GM12872 (cell line): Measurements from ENCODE around the gene NBAS.

Experiments used
- TF ChIP-seq, protein P1 (sequence below): IDR thresholded peaks from 3 replicates; pipeline ENCODE4 v1.5.1; 2011; ENCODE audit warnings: low read depth, mild to moderate bottlenecking, low read length, moderate library complexity; ENCODE audit not compliant: insufficient read depth

Gene NBAS

DNA sequence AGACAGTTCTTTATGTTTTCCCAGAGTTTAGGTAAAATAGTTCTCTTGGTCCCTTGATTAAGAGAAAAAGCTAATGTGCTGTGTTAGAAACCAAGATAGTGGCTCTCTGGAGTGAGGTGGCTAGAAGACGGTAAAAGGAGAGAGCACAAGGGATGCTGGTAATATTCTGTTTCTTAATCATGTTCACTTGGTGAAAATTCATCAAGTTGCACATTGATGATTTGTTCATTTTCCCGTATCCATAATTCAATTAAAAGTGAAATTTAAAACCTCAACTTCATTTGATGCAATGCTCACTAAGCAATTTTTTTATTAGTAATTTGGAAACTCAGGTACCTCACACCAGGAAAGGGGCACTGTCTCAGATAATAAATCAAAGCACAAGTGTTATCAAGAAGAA is 113.8 kb downstream of the NBAS start:
- TF ChIP-seq, protein P1, sequence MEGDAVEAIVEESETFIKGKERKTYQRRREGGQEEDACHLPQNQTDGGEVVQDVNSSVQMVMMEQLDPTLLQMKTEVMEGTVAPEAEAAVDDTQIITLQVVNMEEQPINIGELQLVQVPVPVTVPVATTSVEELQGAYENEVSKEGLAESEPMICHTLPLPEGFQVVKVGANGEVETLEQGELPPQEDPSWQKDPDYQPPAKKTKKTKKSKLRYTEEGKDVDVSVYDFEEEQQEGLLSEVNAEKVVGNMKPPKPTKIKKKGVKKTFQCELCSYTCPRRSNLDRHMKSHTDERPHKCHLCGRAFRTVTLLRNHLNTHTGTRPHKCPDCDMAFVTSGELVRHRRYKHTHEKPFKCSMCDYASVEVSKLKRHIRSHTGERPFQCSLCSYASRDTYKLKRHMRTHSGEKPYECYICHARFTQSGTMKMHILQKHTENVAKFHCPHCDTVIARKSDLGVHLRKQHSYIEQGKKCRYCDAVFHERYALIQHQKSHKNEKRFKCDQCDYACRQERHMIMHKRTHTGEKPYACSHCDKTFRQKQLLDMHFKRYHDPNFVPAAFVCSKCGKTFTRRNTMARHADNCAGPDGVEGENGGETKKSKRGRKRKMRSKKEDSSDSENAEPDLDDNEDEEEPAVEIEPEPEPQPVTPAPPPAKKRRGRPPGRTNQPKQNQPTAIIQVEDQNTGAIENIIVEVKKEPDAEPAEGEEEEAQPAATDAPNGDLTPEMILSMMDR = no peak

DNA sequence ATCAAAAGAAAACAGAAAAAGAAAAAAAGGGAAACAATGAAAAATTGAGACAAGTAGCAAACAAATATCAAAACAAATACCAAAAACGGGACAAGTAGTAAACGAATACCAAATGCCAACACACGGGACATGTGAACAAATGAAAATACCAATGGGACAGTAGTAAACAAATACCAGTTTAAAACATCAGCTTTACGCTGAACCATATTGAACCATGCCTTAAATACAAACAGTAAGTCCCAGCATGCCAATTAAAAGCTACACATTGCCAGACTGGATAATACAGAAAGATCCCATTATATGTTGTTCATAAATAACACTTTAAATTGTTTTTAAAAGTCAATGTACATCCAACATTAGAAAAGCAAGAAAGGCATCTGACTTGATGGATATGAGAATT is 114.2 kb downstream of the NBAS start:
- TF ChIP-seq, protein P1 = no peak

GRCh38 chr2:15445891-15446562 is 115.1 kb downstream of the NBAS start:
- TF ChIP-seq, protein P1 = no peak

DNA sequence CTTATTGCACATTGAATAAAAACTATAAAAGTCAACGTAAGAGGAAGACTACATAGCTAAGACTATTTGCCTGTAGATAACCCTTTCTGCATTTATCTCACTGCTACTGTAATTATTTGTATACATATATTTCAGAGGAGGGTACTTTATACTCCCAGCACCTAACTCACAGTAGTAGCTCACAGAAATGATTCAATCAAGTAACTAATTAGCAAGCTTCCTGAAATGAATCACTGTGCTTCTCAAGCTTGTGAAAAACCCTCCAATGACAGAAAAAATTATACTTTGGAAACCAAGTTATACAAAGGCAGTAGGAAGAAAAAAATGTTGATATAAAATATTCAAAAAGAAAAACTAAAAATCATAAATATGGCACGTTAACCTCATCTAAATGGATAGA is 124.9 kb downstream of the NBAS start:
- TF ChIP-seq, protein P1 = no peak

DNA sequence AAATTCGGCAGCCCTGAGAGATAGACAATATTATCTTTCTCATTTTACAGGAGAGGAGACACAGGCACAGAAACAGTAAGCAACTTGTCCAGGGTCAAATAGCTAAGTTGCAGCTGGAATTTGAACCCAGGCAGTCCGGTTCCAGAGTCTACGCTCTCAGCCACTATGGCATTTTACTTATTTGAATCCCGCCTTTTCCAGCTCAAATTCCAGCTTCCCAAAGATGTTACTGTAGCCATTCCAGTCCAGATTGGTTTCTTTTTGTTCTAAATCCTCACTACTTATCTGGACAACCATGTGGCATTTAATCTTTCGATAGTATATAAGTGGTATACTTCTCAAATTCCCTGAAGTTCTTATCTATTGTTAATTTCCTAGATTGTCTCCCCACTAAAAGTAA is 125.7 kb downstream of the NBAS start:
- TF ChIP-seq, protein P1 = no peak

GRCh38 chr2:15432642-15433256 is 128.4 kb downstream of the NBAS start:
- TF ChIP-seq, protein P1 = no peak

- TF ChIP-seq, protein P1 = no peak
Observed at GRCh38 chr2:15429032-15429431, 132.1 kb downstream of the NBAS start.
